Stomach (tissue), 9 donors: ENCODE results near the gene UQCRFS1. TPM values are rescaled to one million over a fixed set of nuclear protein-coding genes. Genes with fewer than 3 reads are reported as not detected.

Experiments used
- DNase-seq, 2 donors: peaks; one replicate each; pipeline versions ENCODE4 v3.0.0 to v3.0.0-alpha.2; 2013 to 2019
- H3K27ac ChIP-seq, 5 donors: fragments of 200-600 bp in 4 of 5; sonication (generic) in 4 of 5; one replicate each; pipeline ENCODE4 v1.5.1; 2013 to 2019; ENCODE audit warnings: mild to moderate bottlenecking in 1 of 5, moderate library complexity in 1 of 5
- H3K27me3 ChIP-seq, 3 donors: fragments of 200-600 bp; sonication (generic); one replicate each; pipeline ENCODE4 v1.5.1; 2017 to 2019; ENCODE audit warnings: mixed run types in 1 of 3
- H3K36me3 ChIP-seq, 4 donors: fragments of 200-600 bp; sonication (generic); 1 replicate in 3 of 4; 2 replicates in 1 of 4; pipeline ENCODE4 v1.5.1; 2016 to 2019
- H3K4me1 ChIP-seq, 4 donors: fragments of 200-600 bp; sonication (generic); one replicate each; pipeline ENCODE4 v1.5.1; 2016 to 2019
- H3K4me3 ChIP-seq, 4 donors: fragments of 200-600 bp; sonication (generic) in 3 of 4; one replicate each; pipeline ENCODE4 v1.5.1; 2016 to 2019; ENCODE audit warnings: mild to moderate bottlenecking in 1 of 4
- H3K9me3 ChIP-seq, 4 donors: fragments of 200-600 bp; sonication (generic); one replicate each; pipeline ENCODE4 v1.5.1; 2016 to 2019
- CTCF ChIP-seq, 7 experiments: fragments of 450-650 bp in 4 of 7; fragments of 200-600 bp in 3 of 7; sonication (generic) in 3 of 7; IDR thresholded peaks; one replicate each; pipeline ENCODE4 v1.5.1; 2016 to 2019; ENCODE audit warnings: antibody characterized with exemption in 7 of 7, control low read depth in 2 of 7, mild to moderate bottlenecking in 1 of 7
- EP300 ChIP-seq: sonication (generic); formaldehyde crosslinking; IDR thresholded peaks from one replicate; pipeline ENCODE4 v1.6.1; 2017; ENCODE audit warnings: antibody characterized with exemption
- POLR2A ChIP-seq, 4 donors: fragments of 450-650 bp; IDR thresholded peaks; one replicate each; pipeline ENCODE4 v1.6.1; 2016; ENCODE audit warnings: antibody characterized with exemption in 4 of 4, control low read depth in 2 of 4, mild to moderate bottlenecking in 1 of 4, moderate library complexity in 1 of 4
- POLR2AphosphoS5 ChIP-seq, 3 donors: sonication (generic); formaldehyde crosslinking; IDR thresholded peaks; one replicate each; pipeline ENCODE4 v1.6.1; 2016; ENCODE audit warnings: antibody characterized with exemption in 3 of 3
- WGBS, 5 donors: extraction: QIAGEN DNeasy Blood & Tissue Kit in 3 of 5; methylation state at CpG; one replicate each; pipeline versions ENCODE4 v1.1.5 to v1.1.7; 2013 to 2018; 5-methylcytosine and 5-hydroxymethylcytosine counted together
- intact Hi-C: fragments of 100-400 bp; cut with DNase I; formaldehyde crosslinking; loops from one replicate; pipeline ENCODE4 v1.15.1; 2023; ENCODE audit warnings: low total_unique reads
- polyA plus RNA-seq, 3 donors: library from polyadenylated mRNA; stranded (reverse); fragments of 200-250 nt; gene quantifications; one replicate each; pipeline ENCODE4 v1.2.3, GENCODE V29; 2013
- total RNA-seq, 5 donors: library from RNA; depleted of rRNA; stranded (reverse); fragments of >200 nt; gene quantifications; one replicate each; pipeline versions ENCODE4 v1.1.0 to v1.2.3, GENCODE V29; 2014 to 2016
- donor health status: healthy with polysubstance abuse.
- donor health status: Bipolar disorder and iron deficiency.
- donor health status: healthy.

Gene UQCRFS1
- total and polyA plus RNA-seq, 8 donors: 17.0 to 84.9 (median 40.6) TPM

- Histone ChIP-seq H3K9me3 (peaks cover 0 to 6% (median 2%) of the 10 kb centered on the region in 4 donors), H3K4me1 (no peaks in the 10 kb centered on the region), H3K27me3 (no peaks in the 10 kb centered on the region), H3K36me3 (no peaks in the 10 kb centered on the region), H3K4me3 (no peak overlapping the region), H3K27ac (no peak overlapping the region)
- intact Hi-C loops: no loop called here
- no peak for TF ChIP-seq POLR2A (IDR thresholded peaks at IDR 0.05)
- no peak for TF ChIP-seq CTCF (IDR thresholded peaks at IDR 0.05)
- TF ChIP-seq EP300: no peak
- no peak for TF ChIP-seq POLR2AphosphoS5 (IDR thresholded peaks at IDR 0.05)
- WGBS, 5 donors: 70 to 78% (median 72%) methylated on average over 5 of the region's 5 CpGs
- no peak for DNase-seq
Observed at GRCh38 chr19:29193155-29193554, 19.8 kb downstream of the UQCRFS1 start.

GRCh38 chr19:29191005-29191404 lies 21.9 kb downstream of the UQCRFS1 start:
- no peak for TF ChIP-seq POLR2A (IDR thresholded peaks at IDR 0.05)
- no peak for TF ChIP-seq POLR2AphosphoS5 (IDR thresholded peaks at IDR 0.05)
- no peak for TF ChIP-seq CTCF (IDR thresholded peaks at IDR 0.05)
- TF ChIP-seq EP300: no peak
- no peaks in the 10 kb centered on the region for H3K9me3 ChIP-seq
- H3K36me3 ChIP-seq: no peaks in the 10 kb centered on the region
- no peak overlapping the region for H3K4me3 ChIP-seq
- H3K27ac ChIP-seq: no peak overlapping the region
- 78 to 90% (median 86%) methylated on average over 8 of the region's 8 CpGs for WGBS, 5 donors
- no peak for DNase-seq
- intact Hi-C loops: no loop called here
- peaks cover 0 to 5% (median 0%) of the 10 kb centered on the region in 3 donors for H3K27me3 ChIP-seq
- no peaks in the 10 kb centered on the region for H3K4me1 ChIP-seq

GRCh38 chr19:29189033-29189360 lies 24.0 kb downstream of the UQCRFS1 start:
- H3K27ac ChIP-seq: no peak overlapping the region
- H3K9me3 ChIP-seq: no peaks in the 10 kb centered on the region
- H3K36me3 ChIP-seq: no peaks in the 10 kb centered on the region
- H3K4me3 ChIP-seq: no peak overlapping the region
- DNase-seq: peak in 1 of 2 donors; percentile 38
- WGBS, 5 donors: 72 to 81% (median 76%) methylated on average over 6 of the region's 6 CpGs
- intact Hi-C loops: no loop called here
- no peaks in the 10 kb centered on the region for H3K4me1 ChIP-seq
- H3K27me3 ChIP-seq: peaks cover 0 to 5% (median 0%) of the 10 kb centered on the region in 3 donors
- no peak for TF ChIP-seq POLR2AphosphoS5 (IDR thresholded peaks at IDR 0.05)
- TF ChIP-seq POLR2A (IDR thresholded peaks at IDR 0.05): no peak
- TF ChIP-seq EP300: no peak
- no peak for TF ChIP-seq CTCF (IDR thresholded peaks at IDR 0.05)

DNA sequence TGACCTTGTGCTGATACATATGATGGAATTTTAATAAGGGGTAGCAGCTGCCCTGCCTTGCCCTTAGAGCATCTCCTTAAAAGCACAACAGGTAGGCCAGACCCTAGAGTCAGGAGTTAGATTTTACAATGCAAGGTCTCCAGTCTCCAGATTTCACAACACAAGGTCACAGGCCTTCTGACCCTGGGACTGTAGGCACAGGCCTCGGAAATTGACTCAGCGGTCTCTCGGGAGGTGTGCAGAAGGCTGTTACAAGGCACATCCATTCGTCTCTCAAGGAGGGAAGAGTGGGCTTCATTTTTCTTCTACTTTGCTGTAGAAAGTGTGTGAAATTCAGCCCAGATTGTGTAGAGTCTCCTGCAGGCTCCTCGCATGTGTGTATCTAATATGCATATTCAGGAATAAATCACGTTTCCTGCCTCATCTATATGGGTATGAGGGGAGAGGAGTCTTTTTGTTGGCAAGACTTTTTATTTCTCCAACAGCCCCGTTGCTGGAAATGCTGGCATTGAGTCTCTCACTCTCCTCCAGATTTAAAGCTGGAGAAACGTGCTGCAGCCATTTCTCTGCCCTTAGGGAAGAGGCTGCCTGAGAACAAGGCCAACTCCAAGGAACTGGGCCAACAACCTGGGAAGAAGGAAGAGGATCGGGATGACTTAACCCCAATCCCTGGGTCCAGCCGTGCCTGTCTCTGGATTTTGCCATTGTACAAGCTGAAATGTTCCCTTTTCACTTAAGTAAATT lies 24.5 kb downstream of the UQCRFS1 start:
- Histone ChIP-seq H3K27me3 (peaks cover 0 to 5% (median 0%) of the 10 kb centered on the region in 3 donors), H3K36me3 (no peaks in the 10 kb centered on the region), H3K4me3 (no peak overlapping the region), H3K4me1 (no peaks in the 10 kb centered on the region), H3K27ac (no peak overlapping the region), H3K9me3 (no peaks in the 10 kb centered on the region)
- intact Hi-C loops: no loop called here
- no peak for TF ChIP-seq POLR2A (IDR thresholded peaks at IDR 0.05)
- TF ChIP-seq POLR2AphosphoS5 (IDR thresholded peaks at IDR 0.05): no peak
- TF ChIP-seq EP300: no peak
- TF ChIP-seq CTCF (IDR thresholded peaks at IDR 0.05): no peak
- WGBS, 5 donors: 59 to 72% (median 67%) methylated on average over 10 of the region's 10 CpGs
- DNase-seq: no peak
